Fibroblast of lung (primary cell): ENCODE data around the gene SDC1. TPM values are rescaled to one million over a fixed set of nuclear protein-coding genes. Genes with fewer than 3 reads are reported as not detected.

Experiments
- polyA plus RNA-seq, 2 donors: library from polyadenylated mRNA; depleted of rRNA in 1 of 2; stranded (reverse) in 1 of 2; unstranded in 1 of 2; fragments of >200 nt; gene quantifications; 2 replicates each; pipeline ENCODE4 v1.2.1, GENCODE V29; 2011 to 2012; ENCODE audit warnings: missing spikeins in 1 of 2
- total RNA-seq: library from RNA; depleted of rRNA; stranded (reverse); fragments of >200 nt; gene quantifications from 2 replicates; pipeline ENCODE4 v1.2.1, GENCODE V29; 2014

SDC1 gene
- total and polyA plus RNA-seq, 2 donors (not counting 1 experiment from before 2014, with no cell fraction given), result 14.6 to 56.8 TPM

Other genes with a start within 250 kb of the SDC1 start
- 11.6 and 13.4 TPM in 2 replicates for gene WDR35, start 235.0 kb downstream of the SDC1 start, total RNA-seq
- 7.0 and 8.3 TPM in 2 replicates for gene WDR35, start 235.0 kb downstream of the SDC1 start, polyA plus RNA-seq
- gene MATN3, start 212.5 kb downstream of the SDC1 start, total RNA-seq, result 0.51 and 2.3 TPM in 2 replicates
- gene MATN3, start 212.5 kb downstream of the SDC1 start, polyA plus RNA-seq, result 4.5 and 6.9 TPM in 2 replicates
- gene LAPTM4A, start 173.5 kb downstream of the SDC1 start, total RNA-seq, result 155 and 193 TPM in 2 replicates
- gene LAPTM4A, start 173.5 kb downstream of the SDC1 start, polyA plus RNA-seq, result 634 and 1,101 TPM in 2 replicates
- gene PUM2, start 125.7 kb upstream of the SDC1 start, total RNA-seq, result 46.7 and 54.2 TPM in 2 replicates
- gene PUM2, start 125.7 kb upstream of the SDC1 start, polyA plus RNA-seq, result 37.4 and 48.2 TPM in 2 replicates
- gene RHOB, start 221.9 kb upstream of the SDC1 start, total RNA-seq, result 85.3 and 171 TPM in 2 replicates
- 107 and 113 TPM in 2 replicates for gene RHOB, start 221.9 kb upstream of the SDC1 start, polyA plus RNA-seq